Immature natural killer cell (primary cell): Measurements from ENCODE around the gene MMP21. TPM values are rescaled to one million over a fixed set of nuclear protein-coding genes. Genes with fewer than 3 reads are reported as not detected.

Experiments used
- DNase-seq, 3 donors: peaks; one replicate each; pipeline ENCODE4 v3.0.0; 2022; ENCODE audit warnings: mixed read lengths in 1 of 3
- H3K27ac Mint-ChIP-seq, 6 donors: one replicate each; pipeline ENCODE4 v1.8.0; 2020; ENCODE audit warnings: mixed read lengths in 6 of 6, mild to moderate bottlenecking in 5 of 6, inconsistent platforms in 4 of 6, moderate library complexity in 3 of 6
- H3K27me3 Mint-ChIP-seq, 3 donors: one replicate each; pipeline ENCODE4 v1.8.0; 2020 to 2021; ENCODE audit warnings: low read depth in 3 of 3, mild to moderate bottlenecking in 3 of 3, mixed read lengths in 3 of 3, moderate library complexity in 3 of 3, inconsistent platforms in 1 of 3
- H3K36me3 Mint-ChIP-seq, 3 donors: one replicate each; pipeline ENCODE4 v1.8.0; 2020; ENCODE audit warnings: mixed read lengths in 3 of 3, inconsistent platforms in 2 of 3, mild to moderate bottlenecking in 2 of 3
- H3K4me1 Mint-ChIP-seq, 2 donors: one replicate each; pipeline ENCODE4 v1.8.0; 2020; ENCODE audit warnings: inconsistent platforms in 2 of 2, mild to moderate bottlenecking in 2 of 2, mixed read lengths in 2 of 2, moderate library complexity in 1 of 2
- H3K4me3 Mint-ChIP-seq, 5 donors: one replicate each; pipeline ENCODE4 v1.8.0; 2020; ENCODE audit warnings: mild to moderate bottlenecking in 5 of 5, mixed read lengths in 5 of 5, inconsistent platforms in 3 of 5, moderate library complexity in 3 of 5
- H3K9me3 Mint-ChIP-seq, 6 donors: one replicate each; pipeline ENCODE4 v1.8.0; 2020; ENCODE audit warnings: mild to moderate bottlenecking in 6 of 6, mixed read lengths in 6 of 6, inconsistent platforms in 4 of 6, moderate library complexity in 3 of 6
- polyA plus RNA-seq, 3 donors: library from polyadenylated mRNA; unstranded; fragments of 300-500 nt; fragmentation: Illumina TruSeq; gene quantifications; one replicate each; pipeline ENCODE4 v1.2.3, GENCODE V29; 2021

MMP21 gene
- polyA plus RNA-seq, 3 donors from 2014 or later: not detected

GRCh38 chr10:125802131-125802530 is 26.5 kb upstream of the MMP21 start:
- no peak for DNase-seq
- no peak overlapping the region for H3K27ac Mint-ChIP-seq
- H3K36me3 Mint-ChIP-seq: peaks cover 9 to 53% (median 31%) of the 10 kb centered on the region in 3 donors
- peaks cover 0 to 5% of the 10 kb centered on the region in 2 donors for H3K4me1 Mint-ChIP-seq
- no peaks in the 10 kb centered on the region for H3K9me3 Mint-ChIP-seq
- H3K27me3 Mint-ChIP-seq: peaks cover 0 to 2% (median 0%) of the 10 kb centered on the region in 3 donors
- no peak overlapping the region for H3K4me3 Mint-ChIP-seq

DNA sequence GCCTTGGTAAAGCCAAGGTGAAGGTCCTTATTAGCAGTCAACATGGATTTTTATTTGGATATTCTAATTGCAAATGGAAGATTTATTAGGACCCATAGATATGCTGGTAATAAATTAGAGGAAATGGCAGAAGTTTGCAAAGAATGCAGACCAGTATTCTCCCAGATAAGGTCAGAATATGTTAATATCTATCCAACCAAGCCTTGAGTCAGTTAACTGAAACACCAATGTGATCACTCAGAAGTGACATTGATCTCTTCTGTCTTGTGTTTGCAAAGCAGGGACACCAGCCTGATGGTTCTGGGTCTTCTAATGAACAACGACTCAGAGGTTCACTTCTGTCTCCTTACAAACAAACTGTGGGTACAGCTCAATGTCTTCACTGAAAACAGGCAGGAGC is 26.0 kb upstream of the MMP21 start:
- DNase-seq: no peak
- H3K4me3 Mint-ChIP-seq: no peak overlapping the region
- no peaks in the 10 kb centered on the region for H3K4me1 Mint-ChIP-seq
- H3K27me3 Mint-ChIP-seq: peaks cover 0 to 2% (median 0%) of the 10 kb centered on the region in 3 donors
- no peaks in the 10 kb centered on the region for H3K9me3 Mint-ChIP-seq
- no peak overlapping the region for H3K27ac Mint-ChIP-seq
- peaks cover 6 to 53% (median 28%) of the 10 kb centered on the region in 3 donors for H3K36me3 Mint-ChIP-seq

DNA sequence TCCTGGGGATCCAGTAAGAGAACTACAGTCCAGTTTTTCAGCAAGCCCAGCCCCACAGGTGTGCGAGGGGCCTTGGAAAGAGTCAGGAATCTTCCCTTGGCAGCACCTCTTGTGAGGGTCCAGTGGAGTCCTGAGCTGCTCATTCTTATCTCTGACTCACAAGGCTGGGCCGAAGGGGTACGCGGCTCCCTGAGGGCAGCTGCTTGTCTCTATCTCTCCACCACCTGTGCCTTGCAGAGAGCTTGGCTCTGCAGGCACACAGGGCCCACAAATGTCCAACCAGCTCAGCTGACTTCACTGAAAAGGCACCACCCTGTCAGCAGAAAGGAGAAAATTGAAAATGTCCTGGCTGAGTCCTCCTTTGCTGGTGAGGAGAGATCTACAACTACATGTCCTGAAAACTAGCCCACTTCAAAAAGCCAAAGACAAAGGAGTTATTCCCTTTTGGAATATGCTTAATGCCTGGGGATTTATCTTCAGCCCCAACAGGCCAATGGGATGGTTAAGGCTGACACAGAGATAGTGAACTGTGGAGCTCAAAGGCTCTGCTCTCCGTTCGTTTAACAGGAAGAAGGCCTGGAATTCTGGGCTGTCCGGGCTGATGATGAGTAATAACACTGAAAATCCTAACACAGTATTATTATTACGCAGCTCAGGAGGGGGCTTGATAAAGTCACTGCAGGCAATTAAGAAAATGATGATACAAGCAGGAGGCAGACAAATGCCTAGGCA is 24.0 kb upstream of the MMP21 start:
- Mint-ChIP-seq H3K36me3 (peaks cover 5 to 46% (median 11%) of the 10 kb centered on the region in 3 donors), H3K4me1 (peaks cover 0 to 3% of the 10 kb centered on the region in 2 donors), H3K27me3 (peaks cover 0 to 2% (median 0%) of the 10 kb centered on the region in 3 donors), H3K9me3 (no peaks in the 10 kb centered on the region), H3K27ac (no peak overlapping the region), H3K4me3 (no peak overlapping the region)
- no peak for DNase-seq

- Mint-ChIP-seq H3K27me3 (peaks cover 0 to 2% (median 0%) of the 10 kb centered on the region in 3 donors), H3K4me1 (peaks cover 6 to 9% of the 10 kb centered on the region in 2 donors)
These were observed 22.5 kb upstream of the MMP21 start for GRCh38 chr10:125797994-125798662.

DNA sequence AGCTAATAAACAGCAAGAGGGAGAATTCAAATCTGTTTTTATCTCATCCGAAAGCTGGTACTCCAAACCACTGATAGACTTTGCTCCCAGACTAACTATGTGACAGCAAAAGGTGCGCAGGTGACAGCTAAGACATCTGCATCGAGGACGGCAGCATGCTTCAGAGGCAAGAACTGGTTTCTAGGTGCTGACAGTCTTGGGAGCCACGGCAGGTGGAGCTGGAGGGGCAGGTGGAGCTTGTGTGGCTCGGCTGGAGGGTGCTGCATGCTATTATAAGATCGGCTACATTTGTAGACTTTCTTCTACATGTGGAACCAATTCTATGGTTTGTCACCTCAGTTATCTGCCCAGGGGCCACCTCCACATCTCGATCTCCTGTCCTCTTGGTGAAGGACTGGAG is 21.8 kb upstream of the MMP21 start:
- Mint-ChIP-seq H3K9me3 (no peaks in the 10 kb centered on the region), H3K27ac (no peak overlapping the region), H3K27me3 (peaks cover 0 to 2% (median 2%) of the 10 kb centered on the region in 3 donors), H3K36me3 (peaks cover 15 to 52% (median 16%) of the 10 kb centered on the region in 3 donors), H3K4me3 (no peak overlapping the region), H3K4me1 (peaks cover 12 to 16% of the 10 kb centered on the region in 2 donors)
- no peak for DNase-seq

More at GRCh38 chr10:125797994-125798662, 22.5 kb upstream of the MMP21 start:
- no peak overlapping the region for H3K4me3 Mint-ChIP-seq
- no peak for DNase-seq
- H3K27ac Mint-ChIP-seq: no peak overlapping the region
- H3K9me3 Mint-ChIP-seq: no peaks in the 10 kb centered on the region
- H3K36me3 Mint-ChIP-seq: peaks cover 15 to 55% (median 16%) of the 10 kb centered on the region in 3 donors

- Mint-ChIP-seq H3K36me3 (peaks cover 16 to 54% (median 22%) of the 10 kb centered on the region in 3 donors), H3K27ac (peak overlapping the region in 3 of 6 donors; percentile 9 to 57 (median 11)), H3K27me3 (peaks cover 0 to 2% (median 2%) of the 10 kb centered on the region in 3 donors), H3K9me3 (no peaks in the 10 kb centered on the region), H3K4me3 (no peak overlapping the region), H3K4me1 (peaks cover 20 to 30% of the 10 kb centered on the region in 2 donors)
- DNase-seq: no peak
These were observed 20.1 kb upstream of the MMP21 start for GRCh38 chr10:125795637-125796190.

- peaks cover 16 to 55% (median 24%) of the 10 kb centered on the region in 3 donors for H3K36me3 Mint-ChIP-seq
- H3K27me3 Mint-ChIP-seq: peaks cover 0 to 2% (median 0%) of the 10 kb centered on the region in 3 donors
- H3K4me3 Mint-ChIP-seq: no peak overlapping the region
- no peaks in the 10 kb centered on the region for H3K9me3 Mint-ChIP-seq
- no peak for DNase-seq
- H3K4me1 Mint-ChIP-seq: peaks cover 21 to 33% of the 10 kb centered on the region in 2 donors
- no peak overlapping the region for H3K27ac Mint-ChIP-seq
These were observed 19.5 kb upstream of the MMP21 start for GRCh38 chr10:125795128-125795527.

- H3K4me3 Mint-ChIP-seq: peak overlapping the region in 4 of 5 donors; percentile 5 to 21 (median 13)
- H3K27me3 Mint-ChIP-seq: peaks cover 0 to 2% (median 0%) of the 10 kb centered on the region in 3 donors
- H3K9me3 Mint-ChIP-seq: no peaks in the 10 kb centered on the region
- peaks cover 16 to 55% (median 30%) of the 10 kb centered on the region in 3 donors for H3K36me3 Mint-ChIP-seq
- H3K4me1 Mint-ChIP-seq: peaks cover 40 to 57% of the 10 kb centered on the region in 2 donors
- DNase-seq: peak; percentile 67 to 73 (median 70)
- peak overlapping the region; percentile 75 to 93 (median 90) for H3K27ac Mint-ChIP-seq
These were observed 17.0 kb upstream of the MMP21 start for GRCh38 chr10:125792342-125793300.

DNA sequence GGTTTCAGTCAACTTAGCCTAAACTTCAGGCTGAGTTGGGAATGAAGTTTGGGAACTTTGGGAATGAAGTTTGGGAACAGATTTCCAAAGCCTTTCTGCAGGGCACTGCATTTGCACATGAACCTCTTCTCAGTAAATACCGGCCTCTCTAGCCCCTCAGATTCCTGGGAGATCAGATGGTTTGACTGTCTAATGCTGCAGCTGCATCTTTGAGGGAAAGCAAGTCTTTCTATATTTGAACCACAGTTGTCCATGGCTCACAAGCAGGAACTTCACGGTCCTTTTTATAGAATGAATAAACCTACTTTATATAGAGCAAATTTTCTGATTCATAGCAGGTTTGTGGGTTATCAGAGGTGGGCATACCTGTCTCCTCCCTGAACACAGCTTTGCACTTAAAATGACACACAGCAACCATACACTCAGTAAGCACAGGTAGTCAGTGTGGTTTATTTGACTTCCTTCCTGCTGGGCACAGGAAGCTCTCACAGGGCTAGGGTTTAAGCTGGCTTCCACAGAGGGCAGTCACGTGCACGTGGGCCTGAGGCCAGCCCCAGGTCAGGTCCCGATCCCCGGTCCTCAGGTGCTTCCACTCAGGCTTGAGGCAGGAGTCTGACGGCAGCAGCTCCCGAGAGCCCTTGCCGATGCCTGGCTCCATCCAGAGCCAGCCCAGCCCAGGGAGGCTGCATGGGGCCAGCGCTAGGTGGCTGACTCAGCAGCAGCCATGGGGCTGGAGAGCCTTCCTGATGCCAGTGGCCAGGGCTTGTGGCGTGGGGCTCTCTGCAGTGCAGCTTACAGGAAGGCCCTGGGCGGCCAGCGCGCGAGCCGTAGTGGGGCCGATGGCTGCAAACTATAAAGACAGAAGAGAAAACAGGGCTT is 12.8 kb upstream of the MMP21 start:
- peak; percentile 5 to 10 (median 7) for DNase-seq
- Mint-ChIP-seq H3K27me3 (peaks cover 0 to 2% (median 0%) of the 10 kb centered on the region in 3 donors), H3K9me3 (no peaks in the 10 kb centered on the region), H3K36me3 (peaks cover 5 to 34% (median 25%) of the 10 kb centered on the region in 3 donors), H3K4me1 (peaks cover 38 to 53% of the 10 kb centered on the region in 2 donors), H3K27ac (peak overlapping the region; percentile 40 to 76 (median 59)), H3K4me3 (peak overlapping the region in 2 of 5 donors; percentile 14 to 36)

DNA sequence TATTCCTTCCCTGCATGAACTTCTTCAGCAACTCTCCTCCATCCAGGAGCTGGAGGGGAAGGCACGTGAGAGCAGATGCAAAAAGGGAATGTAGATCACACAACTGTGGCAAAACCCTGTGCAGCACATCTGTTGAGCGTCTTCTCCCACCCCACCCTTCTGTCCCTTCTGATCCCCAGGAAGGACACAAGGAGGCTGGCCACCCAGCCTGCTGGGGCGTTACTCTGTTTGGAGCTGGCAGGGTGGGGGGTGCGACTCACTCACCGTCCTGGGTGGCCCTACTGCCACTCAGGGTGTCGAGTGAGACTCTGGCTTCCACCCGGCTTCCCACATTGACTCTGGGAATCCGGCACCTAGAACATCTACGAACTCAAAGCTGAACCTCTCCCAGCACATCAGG is 10.2 kb upstream of the MMP21 start:
- no peak for DNase-seq
- Mint-ChIP-seq H3K27me3 (no peaks in the 10 kb centered on the region), H3K9me3 (no peaks in the 10 kb centered on the region), H3K27ac (no peak overlapping the region), H3K4me1 (peaks cover 23 to 32% of the 10 kb centered on the region in 2 donors), H3K4me3 (no peak overlapping the region), H3K36me3 (peaks cover 5 to 20% (median 17%) of the 10 kb centered on the region in 3 donors)

GRCh38 chr10:125783957-125784356 is 8.3 kb upstream of the MMP21 start:
- no peaks in the 10 kb centered on the region for H3K9me3 Mint-ChIP-seq
- peaks cover 16 to 18% of the 10 kb centered on the region in 2 donors for H3K4me1 Mint-ChIP-seq
- H3K27ac Mint-ChIP-seq: peak overlapping the region in 2 of 6 donors; percentile 23 to 83
- no peaks in the 10 kb centered on the region for H3K27me3 Mint-ChIP-seq
- no peak for DNase-seq
- H3K36me3 Mint-ChIP-seq: peaks cover 5 to 18% (median 13%) of the 10 kb centered on the region in 3 donors
- H3K4me3 Mint-ChIP-seq: no peak overlapping the region

DNA sequence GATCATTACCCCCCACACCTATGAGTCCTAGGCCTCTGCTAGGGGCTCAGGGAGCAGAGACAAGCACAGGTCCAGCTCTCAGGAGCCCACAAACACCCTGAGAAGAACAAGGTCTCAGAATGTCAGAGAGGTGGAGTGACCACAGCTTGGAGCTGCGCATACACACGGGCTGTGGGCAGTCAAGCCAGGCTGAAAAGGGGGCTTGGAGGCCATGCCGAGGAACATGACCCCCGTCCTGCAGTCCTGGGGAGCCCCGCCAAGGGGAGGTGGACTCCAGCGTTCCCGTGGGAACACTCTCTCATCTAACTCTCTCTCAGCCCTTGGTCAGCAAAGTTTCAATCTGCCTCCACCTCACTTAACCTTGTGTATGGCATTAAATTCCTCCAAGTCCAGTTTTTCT is 7.8 kb upstream of the MMP21 start:
- no peaks in the 10 kb centered on the region for H3K9me3 Mint-ChIP-seq

More for the DNA sequence above, 7.8 kb upstream of the MMP21 start:
- peaks cover 5 to 17% (median 13%) of the 10 kb centered on the region in 3 donors for H3K36me3 Mint-ChIP-seq
- H3K4me1 Mint-ChIP-seq: peaks cover 11 to 13% of the 10 kb centered on the region in 2 donors
- no peak overlapping the region for H3K27ac Mint-ChIP-seq
- no peaks in the 10 kb centered on the region for H3K27me3 Mint-ChIP-seq
- no peak for DNase-seq
- no peak overlapping the region for H3K4me3 Mint-ChIP-seq
